ENCODE results near the gene CFAP97D2. TPM values are rescaled to one million over a fixed set of nuclear protein-coding genes. Genes with fewer than 3 reads are reported as not detected.
"Not testable (repeated sequence)": the region's sequence is repeated elsewhere in the genome, so short reads cannot be mapped to it uniquely, and the experiment has no call there.

Gene CFAP97D2
- total RNA-seq, 3 donors from 2014 or later (not counting 1 experiment from before 2014, with no cell fraction given): 0.45 to 7.7 TPM; not detected in 1

DNA sequence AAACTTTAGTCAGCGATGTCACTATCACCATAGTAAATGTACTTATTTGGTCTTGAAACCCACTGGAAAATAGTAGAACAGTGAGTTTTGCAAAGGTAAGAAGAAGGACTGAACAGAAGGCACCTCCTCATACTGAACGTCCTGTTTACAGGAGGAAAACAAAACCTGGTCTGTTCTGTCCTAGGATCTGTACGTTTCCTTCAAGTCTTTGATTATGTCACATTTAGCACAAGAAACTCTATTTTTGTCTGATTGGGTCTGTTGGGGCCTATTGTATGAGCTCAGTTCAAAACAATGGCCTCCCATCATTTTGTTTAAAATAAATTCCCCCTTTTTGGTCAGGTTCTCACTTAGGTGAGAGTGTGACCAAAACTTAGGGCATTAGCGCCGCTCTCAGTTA, 11.2 kb upstream of the CFAP97D2 start:
- Histone ChIP-seq H3K27me3 (ENCODE audit: control insufficient read depth, insufficient read depth, low read length) (no peaks in the 10 kb centered on the region), H3K4me3 (ENCODE audit: low read length) (no peak overlapping the region), H3K9me3 (ENCODE audit: control insufficient read depth, insufficient read depth, low read length) (no peaks in the 10 kb centered on the region), H3K27ac (ENCODE audit: low read length) (no peak overlapping the region), H3K36me3 (ENCODE audit: control insufficient read depth, insufficient read depth, low read length) (no peaks in the 10 kb centered on the region), H3K4me1 (ENCODE audit: control insufficient read depth, insufficient read depth, low read length) (peaks cover 13% of the 10 kb centered on the region)
- intact Hi-C loops (cut with micrococcal nuclease): no loop called here
- 89% methylated on average over 4 of the region's 5 CpGs for WGBS (ENCODE audit: insufficient coverage)
- no peak overlapping the region for H3K27ac Mint-ChIP-seq
- peaks cover 10 to 23% of the 10 kb centered on the region in 2 donors for H3K4me1 Mint-ChIP-seq
- no peak overlapping the region for H3K4me3 Mint-ChIP-seq
- no peak for DNase-seq
- peaks cover 2% of the 10 kb centered on the region for H3K36me3 Mint-ChIP-seq
- ATAC-seq: no peak
- no peaks in the 10 kb centered on the region for H3K9me3 Mint-ChIP-seq
- no peaks in the 10 kb centered on the region for H3K27me3 Mint-ChIP-seq (ENCODE audit: low read depth in 2 of 2)
- TF ChIP-seq, protein P1, sequence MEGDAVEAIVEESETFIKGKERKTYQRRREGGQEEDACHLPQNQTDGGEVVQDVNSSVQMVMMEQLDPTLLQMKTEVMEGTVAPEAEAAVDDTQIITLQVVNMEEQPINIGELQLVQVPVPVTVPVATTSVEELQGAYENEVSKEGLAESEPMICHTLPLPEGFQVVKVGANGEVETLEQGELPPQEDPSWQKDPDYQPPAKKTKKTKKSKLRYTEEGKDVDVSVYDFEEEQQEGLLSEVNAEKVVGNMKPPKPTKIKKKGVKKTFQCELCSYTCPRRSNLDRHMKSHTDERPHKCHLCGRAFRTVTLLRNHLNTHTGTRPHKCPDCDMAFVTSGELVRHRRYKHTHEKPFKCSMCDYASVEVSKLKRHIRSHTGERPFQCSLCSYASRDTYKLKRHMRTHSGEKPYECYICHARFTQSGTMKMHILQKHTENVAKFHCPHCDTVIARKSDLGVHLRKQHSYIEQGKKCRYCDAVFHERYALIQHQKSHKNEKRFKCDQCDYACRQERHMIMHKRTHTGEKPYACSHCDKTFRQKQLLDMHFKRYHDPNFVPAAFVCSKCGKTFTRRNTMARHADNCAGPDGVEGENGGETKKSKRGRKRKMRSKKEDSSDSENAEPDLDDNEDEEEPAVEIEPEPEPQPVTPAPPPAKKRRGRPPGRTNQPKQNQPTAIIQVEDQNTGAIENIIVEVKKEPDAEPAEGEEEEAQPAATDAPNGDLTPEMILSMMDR (IDR thresholded peaks at IDR 0.05): no peak

GRCh38 chr13:114173272-114173671, 5.8 kb upstream of the CFAP97D2 start:
- Histone ChIP-seq H3K27ac (ENCODE audit: low read length) (no peak overlapping the region), H3K4me1 (ENCODE audit: control insufficient read depth, insufficient read depth, low read length) (peaks cover 18% of the 10 kb centered on the region), H3K9me3 (ENCODE audit: control insufficient read depth, insufficient read depth, low read length) (peaks cover 11% of the 10 kb centered on the region), H3K27me3 (ENCODE audit: control insufficient read depth, insufficient read depth, low read length) (no peaks in the 10 kb centered on the region), H3K4me3 (ENCODE audit: low read length) (no peak overlapping the region), H3K36me3 (ENCODE audit: control insufficient read depth, insufficient read depth, low read length) (no peaks in the 10 kb centered on the region)
- Mint-ChIP-seq H3K4me3 (no peak overlapping the region), H3K9me3 (peaks cover 2 to 3% of the 10 kb centered on the region in 2 donors), H3K4me1 (peaks cover 22 to 38% of the 10 kb centered on the region in 2 donors), H3K27ac (no peak overlapping the region), H3K27me3 (ENCODE audit: low read depth in 2 of 2) (no peaks in the 10 kb centered on the region), H3K36me3 (peaks cover 7% of the 10 kb centered on the region)
- WGBS (ENCODE audit: insufficient coverage): 96% methylated on average over 3 of the region's 3 CpGs
- DNase-seq (no peak), ATAC-seq (no peak)
- intact Hi-C loops (cut with micrococcal nuclease): no loop called here
- TF ChIP-seq, protein P1 (IDR thresholded peaks at IDR 0.05): no peak

DNA sequence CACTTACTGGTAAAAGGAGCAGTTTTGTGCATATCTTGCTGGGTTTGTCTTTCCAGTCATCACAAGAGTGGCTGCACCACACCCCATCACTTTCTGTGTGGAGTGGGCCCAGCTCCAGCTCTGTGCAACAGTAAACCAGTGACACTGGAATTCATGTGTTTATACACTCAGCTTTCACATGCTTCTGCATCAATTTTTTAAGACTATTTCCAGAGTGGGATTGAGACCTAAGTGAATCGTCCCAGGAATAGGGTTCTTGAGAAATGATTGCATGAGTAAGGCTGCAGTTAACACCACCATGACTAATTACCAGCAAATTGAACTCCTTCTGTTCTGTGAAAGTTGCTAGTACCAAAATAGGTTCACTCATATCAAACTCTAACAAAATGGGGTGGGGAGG, 5.3 kb upstream of the CFAP97D2 start:
- Mint-ChIP-seq H3K27ac (no peak overlapping the region), H3K4me3 (no peak overlapping the region), H3K4me1 (peaks cover 25 to 42% of the 10 kb centered on the region in 2 donors), H3K27me3 (ENCODE audit: low read depth in 2 of 2) (no peaks in the 10 kb centered on the region), H3K9me3 (peaks cover 2 to 3% of the 10 kb centered on the region in 2 donors), H3K36me3 (peaks cover 7% of the 10 kb centered on the region)
- H3K27me3 ChIP-seq (ENCODE audit: control insufficient read depth, insufficient read depth, low read length): no peaks in the 10 kb centered on the region
- no peak for DNase-seq
- no peak for ATAC-seq
- intact Hi-C loops (cut with micrococcal nuclease): no loop called here
- peaks cover 21% of the 10 kb centered on the region for H3K4me1 ChIP-seq (ENCODE audit: control insufficient read depth, insufficient read depth, low read length)
- TF ChIP-seq, protein P1 (IDR thresholded peaks at IDR 0.05): no peak
- no peak overlapping the region for H3K27ac ChIP-seq (ENCODE audit: low read length)
- WGBS (ENCODE audit: insufficient coverage): no CpG with 5 or more reads among the region's 1 CpG
- no peaks in the 10 kb centered on the region for H3K36me3 ChIP-seq (ENCODE audit: control insufficient read depth, insufficient read depth, low read length)
- no peak overlapping the region for H3K4me3 ChIP-seq (ENCODE audit: low read length)
- H3K9me3 ChIP-seq (ENCODE audit: control insufficient read depth, insufficient read depth, low read length): peaks cover 11% of the 10 kb centered on the region

DNA sequence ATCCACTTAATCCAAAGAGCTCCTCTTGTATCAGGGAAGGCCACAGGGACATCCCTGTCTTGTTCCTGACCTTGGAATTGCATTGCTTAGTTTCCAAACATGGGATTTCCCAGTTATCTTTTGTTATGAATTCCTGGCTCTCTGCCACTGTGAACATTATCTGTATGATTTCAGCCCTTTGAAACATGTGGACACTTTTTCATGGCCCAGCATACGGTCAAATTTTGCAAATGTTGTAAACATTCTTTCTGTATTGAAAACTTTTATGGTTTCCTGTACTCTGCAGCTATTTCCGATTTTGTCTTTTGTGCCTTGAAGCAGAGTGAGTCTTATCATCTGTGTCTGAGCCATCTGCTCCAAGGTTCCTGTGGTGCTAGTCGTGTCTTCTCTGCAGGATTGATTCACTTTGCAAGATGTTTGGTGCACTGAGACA, 4.5 kb upstream of the CFAP97D2 start:
- H3K9me3 Mint-ChIP-seq: peaks cover 2 to 3% of the 10 kb centered on the region in 2 donors
- peaks cover 24% of the 10 kb centered on the region for H3K4me1 ChIP-seq (ENCODE audit: control insufficient read depth, insufficient read depth, low read length)
- peaks cover 7% of the 10 kb centered on the region for H3K36me3 Mint-ChIP-seq
- H3K9me3 ChIP-seq (ENCODE audit: control insufficient read depth, insufficient read depth, low read length): peaks cover 11% of the 10 kb centered on the region
- no peak for ATAC-seq
- DNase-seq: no peak
- peaks cover 26 to 47% of the 10 kb centered on the region in 2 donors for H3K4me1 Mint-ChIP-seq
- H3K27ac ChIP-seq (ENCODE audit: low read length): no peak overlapping the region
- no peak overlapping the region for H3K27ac Mint-ChIP-seq
- no peak overlapping the region for H3K4me3 ChIP-seq (ENCODE audit: low read length)
- 69% methylated on average over 3 of the region's 3 CpGs for WGBS (ENCODE audit: insufficient coverage)
- H3K27me3 Mint-ChIP-seq (ENCODE audit: low read depth in 2 of 2): no peaks in the 10 kb centered on the region
- no peak overlapping the region for H3K4me3 Mint-ChIP-seq
- no peaks in the 10 kb centered on the region for H3K27me3 ChIP-seq (ENCODE audit: control insufficient read depth, insufficient read depth, low read length)
- TF ChIP-seq, protein P1 (IDR thresholded peaks at IDR 0.05): no peak
- intact Hi-C loops (cut with micrococcal nuclease): no loop called here
- H3K36me3 ChIP-seq (ENCODE audit: control insufficient read depth, insufficient read depth, low read length): no peaks in the 10 kb centered on the region

DNA sequence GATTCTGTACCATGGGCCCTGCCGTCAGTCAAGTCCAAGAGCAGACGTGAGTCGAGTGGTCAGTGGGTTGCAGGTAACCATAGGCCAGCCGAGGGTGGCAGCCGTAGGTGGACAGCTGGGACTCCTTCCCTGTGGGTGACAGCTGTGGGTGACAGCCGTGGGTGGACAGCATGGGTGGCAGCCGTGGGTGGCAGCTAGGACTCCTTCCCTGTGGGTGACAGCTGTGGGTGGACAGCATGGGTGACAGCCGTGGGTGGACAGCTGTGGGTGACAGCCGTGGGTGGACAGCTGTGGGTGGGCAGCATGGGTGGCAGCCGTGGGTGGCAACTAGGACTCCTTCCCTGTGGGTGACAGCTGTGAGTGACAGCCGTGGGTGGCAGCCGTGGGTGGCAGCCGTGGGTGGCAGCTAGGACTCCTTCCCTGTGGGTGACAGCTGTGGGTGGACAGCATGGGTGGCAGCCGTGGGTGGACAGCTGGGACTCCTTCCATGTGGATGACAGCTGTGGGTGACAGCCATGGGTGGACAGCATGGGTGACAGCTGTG, 2.6 kb upstream of the CFAP97D2 start:
- peaks cover 8 to 10% of the 10 kb centered on the region in 2 donors for H3K27me3 Mint-ChIP-seq (ENCODE audit: low read depth in 2 of 2)
- DNase-seq, H3K4me3 Mint-ChIP-seq: not testable (repeated sequence)

More for the DNA sequence above, 2.6 kb upstream of the CFAP97D2 start:
- peak overlapping the region in 1 of 2 donors; percentile 31 for H3K27ac Mint-ChIP-seq
- H3K4me1 Mint-ChIP-seq: peaks cover 43 to 65% of the 10 kb centered on the region in 2 donors
- H3K4me3 ChIP-seq (ENCODE audit: low read length); H3K9me3 Mint-ChIP-seq; H3K36me3 Mint-ChIP-seq; H3K27me3 ChIP-seq (ENCODE audit: control insufficient read depth, insufficient read depth, low read length); H3K36me3 ChIP-seq (ENCODE audit: control insufficient read depth, insufficient read depth, low read length); H3K27ac ChIP-seq (ENCODE audit: low read length); ATAC-seq; intact Hi-C loops (cut with micrococcal nuclease): not testable (repeated sequence)
- peaks cover 41% of the 10 kb centered on the region for H3K4me1 ChIP-seq (ENCODE audit: control insufficient read depth, insufficient read depth, low read length)
- 51% methylated on average over 14 of the region's 14 CpGs for WGBS (ENCODE audit: insufficient coverage)
- H3K9me3 ChIP-seq (ENCODE audit: control insufficient read depth, insufficient read depth, low read length): peaks cover 11% of the 10 kb centered on the region

Data from natural killer cell (primary cell).